GM23248 (cell line): Measurements from ENCODE around the gene OPCML.

Experiments
- EZH2 ChIP-seq: fragments of 200-600 bp; sonication (generic); IDR thresholded peaks from 2 replicates; pipeline ENCODE4 v1.6.1; 2018; ENCODE audit warnings: antibody characterized with exemption, mild to moderate bottlenecking; ENCODE audit not compliant: insufficient read depth, poor library complexity, severe bottlenecking
- EZH2phosphoT487 ChIP-seq: fragments of 200-600 bp; sonication (generic); IDR thresholded peaks from 2 replicates; pipeline ENCODE4 v1.6.1; 2018; ENCODE audit warnings: antibody characterized with exemption, moderate library complexity, mild to moderate bottlenecking, low read depth; ENCODE audit not compliant: insufficient read depth

DNA sequence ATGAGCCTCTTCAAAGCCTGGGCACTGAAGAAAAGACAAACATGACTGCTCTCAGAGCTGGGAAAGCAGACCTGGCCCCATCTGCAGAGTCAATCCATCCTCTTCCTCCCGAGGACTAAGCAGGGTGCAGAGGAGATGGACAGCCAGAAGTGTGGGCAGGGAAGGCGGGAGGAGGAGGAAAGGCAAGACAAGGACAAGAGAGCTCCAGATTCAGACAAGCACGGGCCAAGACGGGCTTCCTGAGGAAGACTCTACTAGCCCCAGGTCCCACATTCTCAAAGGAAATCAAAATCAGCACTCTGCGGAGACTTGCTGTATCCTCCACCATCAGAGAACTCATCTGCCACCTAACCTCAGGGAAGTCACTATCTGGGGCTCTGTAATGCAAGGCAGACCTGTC lies 28.5 kb downstream of the OPCML start:
- TF ChIP-seq EZH2phosphoT487 (no peak), EZH2 (no peak)
